Right cardiac atrium (tissue), 5 donors: ENCODE data around the gene ERC1. TPM values are rescaled to one million over a fixed set of nuclear protein-coding genes. Genes with fewer than 3 reads are reported as not detected.
"Not testable (repeated sequence)": the region's sequence is repeated elsewhere in the genome, so short reads cannot be mapped to it uniquely, and the experiment has no call there.

Experiments
- ATAC-seq, 2 donors: fragments of 200-7000 bp; cut with Tn5 transposase; one replicate each; pipeline versions ENCODE4 v1.8.0 to v1.9.1; 2020; ENCODE audit warnings: moderate library complexity in 2 of 2, mild to moderate bottlenecking in 1 of 2
- DNase-seq, 3 donors: peaks; one replicate each; pipeline ENCODE4 v3.0.0-alpha.2; 2020
- H3K27ac ChIP-seq: one replicate; pipeline ENCODE4 v1.5.1; 2013; ENCODE audit warnings: mild to moderate bottlenecking, low read length, control low read depth, moderate library complexity
- H3K27me3 ChIP-seq: one replicate; pipeline ENCODE4 v1.6.1; 2013; ENCODE audit not compliant: control insufficient read depth, insufficient read depth
- H3K4me1 ChIP-seq: one replicate; pipeline ENCODE4 v1.6.1; 2013; ENCODE audit warnings: low read length; ENCODE audit not compliant: control insufficient read depth, insufficient read depth
- H3K4me3 ChIP-seq: one replicate; pipeline ENCODE4 v1.5.1; 2013; ENCODE audit warnings: low read length, control low read depth
- H3K9me3 ChIP-seq: one replicate; pipeline ENCODE4 v1.6.1; 2013; ENCODE audit warnings: low read length; ENCODE audit not compliant: control insufficient read depth
- WGBS: extraction: QIAGEN DNeasy Blood & Tissue Kit; methylation state at CpG from one replicate; pipeline ENCODE4 v1.1.7; 2013; 5-methylcytosine and 5-hydroxymethylcytosine counted together
- intact Hi-C, 4 donors: fragments of 100-400 bp; cut with DNase I; formaldehyde crosslinking; loops; one replicate each; pipeline versions ENCODE4 v1.11.0 to v1.14.0; 2022 to 2023
- polyA plus RNA-seq: library from polyadenylated mRNA; stranded (reverse); fragments of 200-250 nt; gene quantifications from one replicate; pipeline ENCODE4 v1.2.3, GENCODE V29; 2013
- total RNA-seq, 4 donors: library from RNA; stranded (reverse); fragmentation: NEBNext Ultra II Directional; extraction: Animal tissue kit (Norgen Biotek cat#: 25700); gene quantifications; one replicate each; pipeline ENCODE4 v1.2.1, GENCODE V29; 2021
- donor health status: healthy with polysubstance abuse.
- donor health status: DM: no; HTN: yes; CAD: no.
- donor health status: DM: no; HTN: no; CAD: no.
- donor health status: DM: no; HTN: yes; CAD: no; lungs with severe emphysema.
- donor health status: DM: yes; HTN: yes; CAD: no.

The ERC1 gene
- total and polyA plus RNA-seq, 5 donors, result 15.0 to 71.4 (median 62.9) TPM

DNA sequence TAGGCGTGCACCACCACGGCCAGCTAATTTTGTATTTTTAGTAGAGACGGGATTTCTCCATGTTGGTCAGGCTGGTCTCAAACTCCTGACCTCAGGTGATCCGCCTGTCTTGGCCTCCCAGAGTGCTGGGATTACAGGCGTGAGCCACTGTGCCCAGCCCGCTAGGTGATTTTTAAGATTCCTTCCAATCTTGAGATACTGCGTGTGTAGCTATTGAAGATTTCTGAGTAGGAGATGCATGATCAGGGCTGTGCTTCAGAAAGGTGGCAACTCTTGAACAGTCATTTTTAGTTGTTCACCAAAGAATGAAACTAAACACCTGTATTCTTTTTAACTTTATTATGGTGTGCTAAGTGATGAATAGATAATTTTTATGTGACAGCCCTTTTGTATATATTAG is 8.7 kb downstream of the ERC1 start:
- H3K4me3 ChIP-seq, H3K9me3 ChIP-seq, intact Hi-C loops, H3K4me1 ChIP-seq, H3K27me3 ChIP-seq, ATAC-seq, DNase-seq, H3K27ac ChIP-seq: not testable (repeated sequence)
- WGBS, result 95% methylated on average over 7 of the region's 7 CpGs

DNA sequence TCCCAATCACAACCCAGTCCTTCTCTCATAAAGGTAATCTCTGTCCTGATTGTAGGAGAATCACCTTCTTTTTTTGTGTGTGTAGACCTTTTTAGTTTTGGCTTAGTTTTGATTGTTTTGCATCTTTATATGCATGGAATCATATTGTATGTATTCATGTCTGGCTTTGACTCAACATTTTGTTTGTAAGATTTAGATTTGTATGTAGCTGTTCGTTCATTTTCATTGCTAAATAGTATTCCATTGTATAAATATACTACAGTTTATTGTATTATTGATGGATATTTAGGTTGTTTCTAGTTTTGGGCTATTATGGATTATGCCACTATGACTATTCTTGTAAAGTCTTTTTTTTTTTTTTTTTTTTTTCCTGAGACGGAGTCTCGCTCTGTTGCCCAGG is 10.5 kb downstream of the ERC1 start:
- Histone ChIP-seq H3K27me3 (no peaks in the 10 kb centered on the region), H3K9me3 (no peaks in the 10 kb centered on the region), H3K4me1 (peaks cover 4% of the 10 kb centered on the region), H3K4me3 (no peak overlapping the region), H3K27ac (no peak overlapping the region)
- over 99% methylated on average over 3 of the region's 3 CpGs for WGBS
- intact Hi-C loops, result no loop called here
- ATAC-seq (no peak), DNase-seq (no peak)

DNA sequence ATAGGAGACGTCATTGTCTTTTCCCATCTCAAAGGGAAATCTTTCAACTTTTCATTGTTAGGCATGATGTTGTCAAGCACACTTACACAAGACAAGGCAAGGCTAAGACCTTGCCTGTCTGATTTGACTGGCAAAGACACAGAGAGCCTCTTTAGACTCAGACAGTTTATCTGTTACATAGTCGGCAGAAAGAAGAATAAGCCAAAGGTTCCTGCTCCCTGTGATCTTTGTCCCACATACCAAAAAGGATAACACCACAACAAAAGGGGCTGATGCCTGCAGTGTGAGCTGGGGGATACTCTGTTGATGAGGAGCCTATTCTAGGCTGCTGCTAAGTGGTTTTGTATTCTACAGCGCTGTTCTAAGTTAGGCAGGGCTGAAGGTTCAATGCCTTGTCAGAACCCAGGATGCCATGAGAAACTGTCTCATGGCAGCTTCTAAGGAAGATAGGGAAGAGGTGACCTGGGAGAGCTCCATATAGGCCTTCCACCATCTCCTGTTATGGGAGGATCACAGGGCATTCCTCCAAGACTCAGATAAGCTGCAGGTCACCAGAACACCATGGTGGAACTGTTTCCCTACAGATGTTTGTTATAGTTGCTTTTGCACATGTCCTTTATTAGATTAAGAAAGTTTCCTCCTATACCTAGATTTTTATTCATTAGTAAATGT is 12.7 kb downstream of the ERC1 start:
- H3K4me1 ChIP-seq, result peaks cover 4% of the 10 kb centered on the region
- peak overlapping the region; percentile 64 for H3K27ac ChIP-seq
- intact Hi-C loops, result no loop called here
- H3K4me3 ChIP-seq, result no peak overlapping the region
- DNase-seq (no peak), ATAC-seq (peak; percentile 39 to 55)
- H3K27me3 ChIP-seq, result no peaks in the 10 kb centered on the region
- WGBS, result 41% methylated on average over 3 of the region's 3 CpGs
- no peaks in the 10 kb centered on the region for H3K9me3 ChIP-seq

DNA sequence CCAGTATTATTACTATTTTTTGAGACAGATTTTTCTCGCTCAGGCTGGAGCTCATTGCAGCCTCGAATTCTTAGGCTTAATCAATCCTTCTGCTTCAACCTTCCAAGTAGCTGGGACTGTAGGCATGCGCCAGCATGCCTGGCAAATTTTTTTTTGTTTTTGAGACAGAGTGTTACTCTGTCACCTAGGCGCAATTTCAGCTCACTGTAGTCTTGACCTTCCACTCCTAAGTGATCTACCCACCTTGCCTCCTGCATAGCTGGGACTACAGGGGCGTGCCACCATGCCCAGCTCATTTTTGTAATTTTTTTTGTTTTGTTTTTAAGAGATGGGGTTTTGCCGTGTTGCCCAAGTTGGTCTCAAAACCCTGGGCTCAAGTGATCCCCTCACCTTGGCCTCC is 15.2 kb downstream of the ERC1 start:
- ATAC-seq (no peak), DNase-seq (no peak)
- 84% methylated on average over 6 of the region's 6 CpGs for WGBS
- Histone ChIP-seq H3K27me3 (no peaks in the 10 kb centered on the region), H3K9me3 (no peaks in the 10 kb centered on the region), H3K4me1 (peaks cover 4% of the 10 kb centered on the region), H3K27ac (no peak overlapping the region), H3K4me3 (no peak overlapping the region)
- intact Hi-C loops, result no loop called here

DNA sequence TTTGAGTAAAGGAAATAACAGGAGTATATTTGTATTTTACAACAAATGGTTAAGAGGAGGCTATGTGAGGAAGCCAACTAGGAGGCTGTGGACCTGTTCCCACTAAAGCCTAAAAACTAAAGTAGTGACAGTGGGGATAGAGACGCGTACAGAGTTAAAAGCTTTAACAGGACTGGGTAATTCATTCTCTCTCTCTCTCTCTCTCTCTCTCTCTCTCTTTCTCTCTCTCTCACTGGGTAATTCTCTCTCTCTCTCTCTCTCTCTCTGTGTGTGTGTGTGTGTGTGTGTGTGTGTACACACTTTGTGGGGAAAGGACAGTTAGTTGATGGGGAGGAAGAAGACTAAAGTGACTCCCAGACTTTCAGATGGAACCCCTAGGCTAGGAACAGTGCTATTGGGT is 16.3 kb downstream of the ERC1 start:
- H3K27me3 ChIP-seq, result no peaks in the 10 kb centered on the region
- ATAC-seq (no peak), DNase-seq (no peak)
- intact Hi-C loops, result no loop called here
- WGBS, result 85% methylated on average over 2 of the region's 2 CpGs
- no peak overlapping the region for H3K27ac ChIP-seq
- H3K9me3 ChIP-seq, result no peaks in the 10 kb centered on the region
- H3K4me3 ChIP-seq, result no peak overlapping the region
- peaks cover 4% of the 10 kb centered on the region for H3K4me1 ChIP-seq

DNA sequence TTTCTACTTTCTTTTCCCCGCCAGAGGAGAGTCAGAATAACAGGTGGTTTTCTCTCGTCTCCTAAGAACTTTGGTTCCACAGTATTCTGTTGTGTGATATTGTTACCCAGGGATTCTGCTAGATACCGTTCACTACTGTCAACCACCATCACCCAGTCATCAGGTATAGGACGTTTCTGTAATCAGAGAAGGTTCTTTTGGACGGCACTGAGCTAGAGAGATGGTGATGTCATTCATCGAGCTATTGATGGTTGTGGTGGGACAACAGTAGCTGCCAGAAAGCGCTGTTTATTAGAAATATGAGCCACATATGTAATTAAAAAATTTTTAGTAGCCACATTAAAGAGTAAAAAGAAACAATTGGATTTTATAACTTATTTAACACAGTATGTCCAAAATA is 17.0 kb downstream of the ERC1 start:
- Histone ChIP-seq H3K27me3 (no peaks in the 10 kb centered on the region), H3K9me3 (no peaks in the 10 kb centered on the region), H3K4me3 (no peak overlapping the region), H3K27ac (no peak overlapping the region), H3K4me1 (peaks cover 6% of the 10 kb centered on the region)
- WGBS, result 82% methylated on average over 7 of the region's 7 CpGs
- DNase-seq (no peak), ATAC-seq (no peak)
- intact Hi-C loops, result no loop called here

DNA sequence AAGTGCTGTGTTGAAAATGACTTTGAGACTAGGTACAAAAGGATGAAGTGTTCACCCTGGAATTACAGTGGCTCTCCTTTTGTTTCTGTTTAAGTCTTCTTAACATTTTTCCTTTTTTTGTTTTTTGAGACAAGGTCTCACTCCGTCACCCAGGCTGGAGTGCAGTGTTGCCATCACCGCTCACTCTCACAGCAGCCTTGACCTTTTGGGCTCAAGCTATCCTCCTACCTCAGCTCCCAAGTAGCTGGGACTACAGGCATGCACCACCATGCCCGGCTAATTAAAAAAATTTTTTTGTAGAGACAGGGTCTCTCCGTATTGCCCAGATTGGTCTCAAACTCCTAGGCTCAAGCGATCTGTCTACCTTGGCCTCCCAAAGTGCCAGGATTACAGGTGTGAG is 20.1 kb downstream of the ERC1 start:
- ATAC-seq (no peak), DNase-seq (no peak)
- Histone ChIP-seq H3K27me3 (no peaks in the 10 kb centered on the region), H3K9me3 (no peaks in the 10 kb centered on the region), H3K4me3 (no peak overlapping the region), H3K4me1 (peaks cover 7% of the 10 kb centered on the region), H3K27ac (no peak overlapping the region)
- intact Hi-C loops, result no loop called here
- WGBS, result 97% methylated on average over 5 of the region's 5 CpGs

DNA sequence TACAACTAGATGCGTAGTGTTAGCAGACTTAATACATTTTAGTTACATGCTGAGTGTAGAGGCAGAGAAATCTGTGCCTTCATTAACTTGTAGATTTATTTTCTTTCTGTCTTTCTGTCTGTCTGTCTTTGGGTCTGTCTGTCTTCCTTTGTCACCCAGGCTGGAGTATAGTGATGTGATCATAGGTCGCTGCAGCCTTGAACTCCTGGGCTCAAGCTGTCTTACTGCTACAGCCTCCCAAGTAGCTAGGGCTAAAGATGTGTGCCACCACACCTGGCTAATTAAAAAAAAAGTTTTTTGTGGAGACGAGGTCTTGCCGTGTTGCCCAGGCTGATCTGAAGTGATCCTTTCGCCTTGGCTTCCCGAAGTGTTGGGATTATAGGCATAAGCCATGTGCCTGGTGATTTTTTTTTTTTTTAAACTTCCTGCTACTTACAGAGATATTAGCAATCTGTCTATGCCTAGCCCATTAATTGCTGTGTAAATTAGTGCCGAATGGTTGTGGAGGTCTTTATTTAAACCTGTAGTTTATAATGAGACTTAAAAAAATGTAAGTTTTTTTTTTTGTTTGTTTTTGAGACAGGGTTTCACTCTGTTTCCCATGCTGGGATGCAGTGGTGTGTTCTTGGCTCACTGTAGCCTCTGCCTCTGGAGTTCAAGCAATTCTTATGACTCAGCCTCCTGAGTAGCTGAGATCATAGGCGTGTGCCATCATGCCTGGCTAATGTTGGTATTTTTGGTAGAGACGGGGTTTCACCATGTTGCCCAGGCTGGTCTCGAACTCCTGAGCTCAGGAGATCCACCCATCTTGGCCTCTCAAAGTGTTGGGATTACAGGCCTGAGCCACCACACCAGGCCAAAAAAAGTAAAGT is 22.8 kb downstream of the ERC1 start:
- DNase-seq, result peak in 1 of 3 donors; percentile 46
- H3K9me3 ChIP-seq, result no peaks in the 10 kb centered on the region
- H3K4me1 ChIP-seq, result peaks cover 7% of the 10 kb centered on the region
- H3K27me3 ChIP-seq, result no peaks in the 10 kb centered on the region
- H3K4me3 ChIP-seq, result no peak overlapping the region
- intact Hi-C loops, result no loop called here
- ATAC-seq, result peak; percentile 67 to 68
- H3K27ac ChIP-seq, result peak overlapping the region; percentile 10
- WGBS, result 84% methylated on average over 10 of the region's 10 CpGs

DNA sequence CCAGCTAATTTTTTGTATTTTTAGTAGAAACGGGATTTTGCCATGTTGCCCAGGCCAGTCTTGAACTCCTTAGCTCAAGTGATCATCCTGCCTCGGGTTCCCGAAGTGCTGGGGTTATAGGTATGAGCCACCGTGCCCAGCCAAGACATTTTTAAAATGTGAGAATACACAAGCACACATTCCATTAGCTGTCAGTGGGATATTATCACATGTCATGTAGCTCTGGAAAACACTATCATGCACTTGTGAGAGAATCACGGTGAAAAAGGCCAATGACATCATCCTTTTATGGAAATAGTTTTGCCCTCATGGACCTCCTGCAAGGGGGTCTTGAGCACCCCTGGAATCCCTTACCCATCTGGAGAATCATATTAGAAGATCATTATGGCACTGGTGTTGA is 28.3 kb downstream of the ERC1 start:
- intact Hi-C loops, result no loop called here
- WGBS, result 65% methylated on average over 5 of the region's 5 CpGs
- peak; percentile 19 to 37 for ATAC-seq
- no peak for DNase-seq
- H3K27ac ChIP-seq, result no peak overlapping the region
- H3K9me3 ChIP-seq, result no peaks in the 10 kb centered on the region
- no peak overlapping the region for H3K4me3 ChIP-seq
- no peaks in the 10 kb centered on the region for H3K27me3 ChIP-seq
- H3K4me1 ChIP-seq, result no peaks in the 10 kb centered on the region

DNA sequence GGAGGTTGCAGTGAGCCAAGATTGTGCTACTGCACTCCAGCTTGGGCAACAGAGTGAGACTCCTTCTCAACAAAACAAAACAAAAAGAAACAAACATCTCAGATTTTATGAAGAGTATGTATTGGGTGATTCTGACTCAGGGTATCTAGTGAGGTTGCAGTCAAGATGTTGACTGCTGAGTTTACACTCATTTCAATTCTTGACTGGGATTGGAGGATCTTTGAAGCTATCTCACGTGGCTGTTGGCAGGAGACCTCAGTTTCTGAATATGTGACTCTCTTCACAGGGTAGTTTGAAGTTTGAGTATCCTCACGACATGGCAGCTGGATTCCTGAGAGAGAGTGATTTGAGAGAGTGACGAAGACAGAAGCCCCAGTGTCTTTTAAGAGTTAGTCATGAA is 29.4 kb downstream of the ERC1 start:
- H3K4me1 ChIP-seq, result no peaks in the 10 kb centered on the region
- ATAC-seq, result no peak
- WGBS, result 86% methylated on average over 3 of the region's 3 CpGs
- H3K27ac ChIP-seq, result no peak overlapping the region
- H3K9me3 ChIP-seq, result no peaks in the 10 kb centered on the region
- H3K4me3 ChIP-seq, result no peak overlapping the region
- intact Hi-C loops, result no loop called here
- DNase-seq, result no peak
- no peaks in the 10 kb centered on the region for H3K27me3 ChIP-seq

DNA sequence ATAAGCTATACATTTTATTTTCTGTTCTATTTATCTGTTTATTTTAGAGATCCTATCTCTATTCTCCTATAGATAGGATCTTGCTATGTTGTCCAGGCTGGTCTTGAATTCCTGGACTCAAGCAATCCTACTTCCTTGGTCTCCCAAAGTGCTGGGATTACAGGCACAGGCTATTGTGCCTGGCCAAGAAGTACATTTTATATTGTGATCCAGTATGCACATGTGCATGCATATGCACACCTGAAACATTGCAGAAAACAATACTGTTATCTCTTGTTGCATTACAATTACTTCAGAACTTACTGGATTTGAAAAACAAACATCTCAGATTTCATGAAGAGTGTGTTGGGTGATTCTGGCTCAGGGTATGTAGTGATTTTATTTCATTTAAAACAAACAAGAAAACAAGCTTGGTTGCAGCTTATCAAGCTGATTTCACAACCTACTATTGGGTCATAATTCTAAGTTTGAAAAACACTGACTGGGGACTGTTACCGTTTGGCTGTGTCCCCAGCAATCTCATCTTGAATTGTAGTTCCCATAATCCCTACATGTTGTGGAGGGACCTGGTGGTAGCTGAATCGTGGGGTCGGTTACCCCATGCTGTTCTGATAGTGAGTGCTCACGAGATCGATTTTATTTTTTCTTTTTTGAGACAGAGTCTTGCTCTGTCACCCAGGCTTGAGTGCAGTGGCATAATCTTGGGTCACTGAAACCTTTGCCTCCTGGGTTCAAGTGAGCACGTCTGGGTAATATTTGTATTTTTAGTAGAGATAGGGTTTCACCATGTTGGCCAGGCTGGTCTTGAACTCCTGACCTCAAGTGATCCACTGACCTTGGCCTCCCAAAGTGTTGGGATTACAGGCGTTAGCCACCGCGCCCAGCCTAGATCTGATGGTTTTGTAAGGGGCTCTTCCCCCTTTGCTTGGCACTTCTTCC is 31.3 kb downstream of the ERC1 start:
- WGBS, result 94% methylated on average over 9 of the region's 9 CpGs
- DNase-seq (no peak), ATAC-seq (no peak)
- no peaks in the 10 kb centered on the region for H3K4me1 ChIP-seq
- H3K27ac ChIP-seq, result no peak overlapping the region
- H3K9me3 ChIP-seq, result no peaks in the 10 kb centered on the region
- no peaks in the 10 kb centered on the region for H3K27me3 ChIP-seq
- intact Hi-C loops, result no loop called here
- H3K4me3 ChIP-seq, result no peak overlapping the region
